SK-N-SH treated with all-trans-retinoic acid at 6 μM for 48 hours (cell line): ENCODE measurements around the gene SNRPB2.

Experiments
- ATAC-seq: fragments of 200-7000 bp; cut with Tn5 transposase; 3 replicates; pipeline ENCODE4 v1.9.1; 2020; ENCODE audit warnings: mild to moderate bottlenecking, moderate library complexity
- ARNTL ChIP-seq: fragments of 450-650 bp; formaldehyde crosslinking; IDR thresholded peaks from 2 replicates; pipeline ENCODE4 v1.5.0; 2020; ENCODE audit warnings: low read depth, mild to moderate bottlenecking, moderate library complexity, borderline replicate concordance
- BACH2 ChIP-seq: fragments of 250-450 bp; sonication (Bioruptor Pico); IDR thresholded peaks from 2 replicates; pipeline ENCODE4 v1.9.0; 2021; ENCODE audit warnings: mild to moderate bottlenecking, borderline replicate concordance
- CREB5 ChIP-seq: fragments of 250-450 bp; sonication (Bioruptor Pico); IDR thresholded peaks from 2 replicates; pipeline ENCODE4 v1.5.1; 2020; ENCODE audit warnings: low read depth, mild to moderate bottlenecking, moderate library complexity
- CSDC2 ChIP-seq: fragments of 250-450 bp; sonication (Bioruptor Pico); IDR thresholded peaks from 2 replicates; pipeline ENCODE4 v1.5.0; 2020; ENCODE audit warnings: mild to moderate bottlenecking, moderate library complexity
- CSRNP3 ChIP-seq: fragments of 250-450 bp; sonication (Bioruptor Pico); IDR thresholded peaks from 2 replicates; pipeline ENCODE4 v1.5.1; 2021; ENCODE audit warnings: mild to moderate bottlenecking, moderate library complexity
- ESRRG ChIP-seq: fragments of 250-450 bp; sonication (Bioruptor Pico); IDR thresholded peaks from 2 replicates; pipeline ENCODE4 v1.6.1; 2021; ENCODE audit warnings: mild to moderate bottlenecking
- GLIS3 ChIP-seq: fragments of 250-450 bp; sonication (Bioruptor Pico); IDR thresholded peaks from 2 replicates; pipeline ENCODE4 v1.5.0; 2020; ENCODE audit warnings: mild to moderate bottlenecking, moderate library complexity
- ISL1 ChIP-seq: fragments of 250-450 bp; sonication (Bioruptor Pico); IDR thresholded peaks from 2 replicates; pipeline ENCODE4 v2.1.2; 2022; ENCODE audit warnings: mild to moderate bottlenecking, moderate library complexity
- OSR1 ChIP-seq: fragments of 250-450 bp; sonication (Bioruptor Pico); IDR thresholded peaks from 2 replicates; pipeline ENCODE4 v1.8.0; 2022; ENCODE audit warnings: moderate library complexity, mild to moderate bottlenecking, inconsistent platforms
- PATZ1 ChIP-seq: fragments of 250-450 bp; sonication (Bioruptor Pico); IDR thresholded peaks from 2 replicates; pipeline ENCODE4 v1.8.0; 2020; ENCODE audit warnings: mild to moderate bottlenecking, moderate library complexity, borderline replicate concordance
- POU6F1 ChIP-seq: fragments of 250-450 bp; sonication (Bioruptor Pico); IDR thresholded peaks from 2 replicates; pipeline ENCODE4 v1.8.0; 2021; ENCODE audit warnings: low read depth, mild to moderate bottlenecking, moderate library complexity, borderline replicate concordance
- PPARA ChIP-seq: fragments of 250-450 bp; sonication (Bioruptor Pico); IDR thresholded peaks from 2 replicates; pipeline ENCODE4 v1.5.0; 2020; ENCODE audit warnings: mild to moderate bottlenecking, borderline replicate concordance
- SNAI2 ChIP-seq: fragments of 250-450 bp; sonication (Bioruptor Pico); IDR thresholded peaks from 2 replicates; pipeline ENCODE4 v1.5.0; 2020; ENCODE audit warnings: mild to moderate bottlenecking, moderate library complexity
- TCF4 ChIP-seq: fragments of 250-450 bp; sonication (Bioruptor Pico); IDR thresholded peaks from 2 replicates; pipeline ENCODE4 v1.8.0; 2021; ENCODE audit warnings: mild to moderate bottlenecking, moderate library complexity, borderline replicate concordance
- TOX ChIP-seq: fragments of 250-450 bp; sonication (Bioruptor Pico); IDR thresholded peaks from 2 replicates; pipeline ENCODE4 v1.8.0; 2021; ENCODE audit warnings: mild to moderate bottlenecking, moderate library complexity, borderline replicate concordance
- TSHZ2 ChIP-seq: fragments of 250-450 bp; sonication (Bioruptor Pico); IDR thresholded peaks from 2 replicates; pipeline ENCODE4 v1.5.0; 2020; ENCODE audit warnings: mild to moderate bottlenecking, moderate library complexity
- ZC3H10 ChIP-seq: fragments of 250-450 bp; sonication (Bioruptor Pico); IDR thresholded peaks from 2 replicates; pipeline ENCODE4 v1.5.1; 2021; ENCODE audit warnings: mild to moderate bottlenecking, moderate library complexity
- ZFP3 ChIP-seq: fragments of 250-450 bp; sonication (Bioruptor Pico); IDR thresholded peaks from 2 replicates; pipeline ENCODE4 v1.5.0; 2020; ENCODE audit warnings: mild to moderate bottlenecking, moderate library complexity
- ZFP30 ChIP-seq: fragments of 450-650 bp; formaldehyde crosslinking; IDR thresholded peaks from 2 replicates; pipeline ENCODE4 v1.5.0; 2022; ENCODE audit warnings: mild to moderate bottlenecking, moderate library complexity
- ZNF565 ChIP-seq: fragments of 450-650 bp; formaldehyde crosslinking; conservative IDR thresholded peaks from 2 replicates; pipeline ENCODE4 v1.5.0; 2020; ENCODE audit warnings: low read depth, mild to moderate bottlenecking, moderate library complexity
- ZNF70 ChIP-seq: fragments of 450-650 bp; formaldehyde crosslinking; IDR thresholded peaks from 2 replicates; pipeline ENCODE4 v1.5.0; 2020; ENCODE audit warnings: mild to moderate bottlenecking, moderate library complexity
- ZNF8 ChIP-seq: fragments of 450-650 bp; formaldehyde crosslinking; IDR thresholded peaks from 2 replicates; pipeline ENCODE4 v1.5.0; 2020; ENCODE audit warnings: mild to moderate bottlenecking, moderate library complexity

SNRPB2 gene

GRCh38 chr20:16712511-16712947 is 17.3 kb upstream of the SNRPB2 start (continued):
- TF ChIP-seq CSRNP3 (CRISPR knock-in tag) (no peak), PATZ1 (no peak), SNAI2 (CRISPR knock-in tag) (no peak)

GRCh38 chr20:16713066-16713465 is 16.8 kb upstream of the SNRPB2 start:
- no peak for TF ChIP-seq CSRNP3 (CRISPR knock-in tag)
- no peak for TF ChIP-seq TOX (CRISPR knock-in tag)
- no peak for TF ChIP-seq GLIS3 (CRISPR knock-in tag)
- no peak for TF ChIP-seq SNAI2 (CRISPR knock-in tag)
- TF ChIP-seq ZFP3 (CRISPR knock-in tag) = no peak
- no peak for TF ChIP-seq TSHZ2 (CRISPR knock-in tag)
- no peak for TF ChIP-seq OSR1 (CRISPR knock-in tag)
- TF ChIP-seq BACH2 = no peak
- TF ChIP-seq CREB5 (CRISPR knock-in tag) = no peak
- TF ChIP-seq ZNF70 (CRISPR knock-in tag) = no peak
- no peak for TF ChIP-seq ZNF565 (CRISPR knock-in tag)
- no peak for TF ChIP-seq ISL1 (CRISPR knock-in tag)
- no peak for TF ChIP-seq CSDC2 (CRISPR knock-in tag)
- no peak for TF ChIP-seq POU6F1 (CRISPR knock-in tag)
- no peak for TF ChIP-seq PPARA (CRISPR knock-in tag)
- no peak for TF ChIP-seq ESRRG
- TF ChIP-seq, all 23 proteins: peak for 0
- ATAC-seq = no peak

GRCh38 chr20:16714242-16714641 is 15.6 kb upstream of the SNRPB2 start:
- TF ChIP-seq ARNTL (no peak), ZC3H10 (CRISPR knock-in tag) (no peak), ZFP30 (CRISPR knock-in tag) (no peak), CREB5 (CRISPR knock-in tag) (no peak), TCF4 (CRISPR knock-in tag) (no peak), ESRRG (no peak), TOX (CRISPR knock-in tag) (no peak), ZNF70 (CRISPR knock-in tag) (no peak), ZNF8 (CRISPR knock-in tag) (no peak)
- ATAC-seq = no peak
